IPS-18a (cell line): ENCODE data around the gene DENND1A.

Experiments used
- H3K27ac ChIP-seq: one replicate; pipeline ENCODE4 v1.5.1; 2013; ENCODE audit warnings: low read length
- H3K27me3 ChIP-seq: one replicate; pipeline ENCODE4 v1.6.1; 2013; ENCODE audit warnings: mild to moderate bottlenecking, low read length; ENCODE audit not compliant: control insufficient read depth, insufficient read depth
- H3K36me3 ChIP-seq: one replicate; pipeline ENCODE4 v1.6.1; 2013; ENCODE audit warnings: low read depth, low read length; ENCODE audit not compliant: control insufficient read depth
- H3K4me1 ChIP-seq: one replicate; pipeline ENCODE4 v1.6.1; 2013; ENCODE audit warnings: low read depth, low read length; ENCODE audit not compliant: control insufficient read depth
- H3K4me3 ChIP-seq: one replicate; pipeline ENCODE4 v1.5.1; 2013; ENCODE audit warnings: low read length
- H3K9ac ChIP-seq: one replicate; pipeline ENCODE4 v1.6.1; 2013; ENCODE audit warnings: mild to moderate bottlenecking, low read length, moderate library complexity
- H3K9me3 ChIP-seq: one replicate; pipeline ENCODE4 v1.6.1; 2013; ENCODE audit warnings: low read depth, low read length; ENCODE audit not compliant: control insufficient read depth

DENND1A gene

DNA sequence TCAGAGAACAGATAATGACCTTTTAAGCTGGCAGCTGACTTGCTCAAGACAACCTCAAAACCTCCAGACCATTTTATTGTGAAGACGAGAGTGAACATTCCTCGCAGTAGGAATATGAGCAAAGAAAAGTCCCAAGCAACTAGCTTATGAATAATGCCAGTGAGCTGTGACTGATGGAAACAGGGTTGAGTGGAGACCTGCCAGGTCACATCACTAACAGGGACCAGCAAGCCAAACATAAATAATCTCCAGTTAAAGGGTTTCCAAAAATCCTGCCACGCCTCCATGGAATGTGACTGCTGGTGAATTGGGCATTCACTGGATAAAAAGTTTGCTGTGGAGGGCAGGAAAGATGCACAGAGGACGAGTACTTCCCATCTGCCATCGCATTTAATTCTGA, 388.5 kb downstream of the DENND1A start:
- Histone ChIP-seq H3K4me1 (no peaks in the 10 kb centered on the region), H3K27me3 (no peaks in the 10 kb centered on the region), H3K9me3 (no peaks in the 10 kb centered on the region), H3K36me3 (no peaks in the 10 kb centered on the region), H3K27ac (no peak overlapping the region), H3K9ac (no peak overlapping the region), H3K4me3 (no peak overlapping the region)

DNA sequence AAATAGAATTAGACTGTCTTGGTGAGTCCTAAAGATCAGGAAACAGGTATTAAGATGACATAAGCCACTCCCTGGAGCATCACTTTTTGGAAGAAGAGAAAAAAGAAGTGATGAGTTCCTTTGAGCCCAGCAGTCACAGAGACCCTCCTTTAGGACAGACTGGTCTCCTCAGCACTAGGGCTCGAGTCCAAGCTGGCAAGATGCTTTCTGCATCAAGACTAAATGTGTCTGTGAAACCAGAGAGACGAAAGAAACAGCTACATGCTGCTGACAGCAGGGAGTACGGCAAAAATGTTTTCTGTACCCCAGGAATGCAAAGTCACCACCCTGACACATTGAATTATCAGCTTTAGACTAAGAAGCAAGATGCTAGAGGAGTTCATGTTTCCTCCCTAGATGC, 389.5 kb downstream of the DENND1A start:
- Histone ChIP-seq H3K4me1 (no peaks in the 10 kb centered on the region), H3K27me3 (no peaks in the 10 kb centered on the region), H3K27ac (no peak overlapping the region), H3K9me3 (no peaks in the 10 kb centered on the region), H3K36me3 (no peaks in the 10 kb centered on the region), H3K9ac (no peak overlapping the region), H3K4me3 (no peak overlapping the region)

DNA sequence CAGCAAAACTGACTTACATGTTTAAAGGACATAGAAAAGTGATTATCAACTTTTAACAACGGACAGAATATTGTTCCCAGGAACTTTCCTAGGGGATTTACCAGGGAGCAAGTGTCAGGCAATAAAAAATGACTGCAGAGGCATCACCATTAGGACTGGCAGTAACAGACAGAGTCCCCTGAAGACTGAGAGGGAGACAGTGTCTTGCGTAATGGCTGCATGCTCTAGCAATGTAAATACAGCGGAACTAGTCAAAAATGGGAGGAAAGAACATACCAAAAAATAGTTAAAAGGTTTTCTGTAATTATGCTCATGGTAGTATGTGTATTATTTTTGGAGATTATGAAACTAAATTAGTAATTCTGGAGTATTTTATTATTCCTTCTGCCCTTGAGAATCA, 392.1 kb downstream of the DENND1A start:
- Histone ChIP-seq H3K27ac (no peak overlapping the region), H3K4me1 (no peaks in the 10 kb centered on the region), H3K27me3 (no peaks in the 10 kb centered on the region), H3K9me3 (no peaks in the 10 kb centered on the region), H3K9ac (no peak overlapping the region), H3K36me3 (no peaks in the 10 kb centered on the region), H3K4me3 (no peak overlapping the region)

DNA sequence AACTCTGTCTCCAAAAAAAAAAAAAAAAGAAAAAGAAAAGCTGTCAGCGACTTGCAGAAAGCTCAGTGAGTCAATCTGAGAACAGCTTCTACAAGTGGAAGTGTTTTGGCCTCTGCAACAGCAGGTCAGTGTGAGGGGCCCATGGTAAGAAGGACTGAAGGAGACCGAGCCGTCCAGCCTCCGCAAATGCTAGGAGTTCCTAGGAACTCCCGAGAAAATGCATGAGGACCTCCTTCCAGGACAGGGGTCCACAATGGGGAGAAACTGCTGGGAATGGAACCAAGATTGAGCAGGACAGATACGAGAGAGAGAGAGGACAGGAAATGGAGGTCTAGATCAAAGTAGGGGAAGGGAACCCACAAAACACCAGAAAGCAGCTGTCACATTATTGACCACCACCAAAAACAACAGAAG, 393.5 kb downstream of the DENND1A start:
- Histone ChIP-seq H3K27ac (no peak overlapping the region), H3K4me3 (no peak overlapping the region), H3K9me3 (no peaks in the 10 kb centered on the region), H3K9ac (no peak overlapping the region), H3K27me3 (no peaks in the 10 kb centered on the region), H3K4me1 (no peaks in the 10 kb centered on the region), H3K36me3 (no peaks in the 10 kb centered on the region)

DNA sequence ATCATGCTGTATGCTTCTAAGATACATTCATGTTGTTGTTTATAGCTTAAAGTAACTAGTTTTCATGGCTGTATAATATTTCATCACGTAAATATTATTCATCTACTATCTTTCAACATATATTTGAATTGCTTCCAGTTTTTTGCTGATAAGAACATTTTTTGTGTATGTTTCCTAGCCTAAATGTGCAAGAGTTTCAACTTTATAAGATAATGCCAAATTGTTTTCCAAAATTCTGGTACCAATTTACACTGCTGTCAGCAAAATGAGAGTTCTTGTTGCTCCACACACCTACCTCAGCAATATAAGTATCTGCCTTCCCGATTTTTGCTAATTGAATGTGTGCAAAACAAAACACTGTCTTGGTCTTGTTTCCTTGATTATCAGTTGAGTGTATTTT, 395.6 kb downstream of the DENND1A start:
- H3K9me3 ChIP-seq: no peaks in the 10 kb centered on the region
- H3K27ac ChIP-seq: no peak overlapping the region
- H3K4me1 ChIP-seq: no peaks in the 10 kb centered on the region
- no peak overlapping the region for H3K4me3 ChIP-seq
- H3K27me3 ChIP-seq: no peaks in the 10 kb centered on the region
- H3K36me3 ChIP-seq: no peaks in the 10 kb centered on the region
- H3K9ac ChIP-seq: no peak overlapping the region

DNA sequence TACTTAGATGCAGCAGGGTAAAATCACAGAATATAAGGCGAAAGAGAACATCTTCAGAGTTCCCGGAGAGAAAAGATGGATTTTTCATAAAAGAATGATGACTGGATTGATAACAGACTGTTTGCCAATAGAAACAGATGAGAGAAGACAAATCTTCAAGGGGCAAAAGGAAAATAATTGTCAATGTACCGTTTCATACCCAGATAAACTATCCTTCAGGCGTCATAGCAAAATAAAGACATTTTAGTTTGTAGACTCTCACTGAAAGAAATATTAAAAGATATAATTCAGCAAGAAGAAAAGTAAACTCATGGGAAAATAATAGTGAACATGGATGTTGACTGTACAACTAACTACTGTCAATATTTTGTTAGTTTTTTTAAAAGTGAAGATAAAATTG, 399.7 kb downstream of the DENND1A start:
- Histone ChIP-seq H3K36me3 (no peaks in the 10 kb centered on the region), H3K27me3 (no peaks in the 10 kb centered on the region), H3K4me3 (no peak overlapping the region), H3K4me1 (no peaks in the 10 kb centered on the region), H3K27ac (no peak overlapping the region), H3K9me3 (no peaks in the 10 kb centered on the region), H3K9ac (no peak overlapping the region)

DNA sequence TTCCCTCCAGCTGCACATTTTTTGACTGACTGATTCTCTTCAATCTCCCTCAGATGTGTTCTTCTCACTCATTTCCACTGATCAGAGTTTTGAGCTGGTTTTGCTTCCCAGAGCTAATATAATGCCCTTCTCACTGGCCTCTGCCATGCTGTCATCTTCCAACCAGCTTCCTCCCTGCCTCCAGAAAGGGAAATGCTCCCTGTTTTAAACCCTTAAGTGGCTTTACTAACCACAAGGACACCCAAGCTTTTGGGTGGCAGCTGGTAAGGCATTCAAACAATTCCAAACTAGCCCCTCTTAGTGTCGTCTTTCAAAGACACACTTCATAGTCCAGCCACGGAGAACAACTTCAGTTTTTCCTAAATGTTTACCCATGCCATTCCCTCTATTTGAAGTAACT, 401.4 kb downstream of the DENND1A start:
- no peak overlapping the region for H3K9ac ChIP-seq
- no peaks in the 10 kb centered on the region for H3K4me1 ChIP-seq
- H3K36me3 ChIP-seq: no peaks in the 10 kb centered on the region
- H3K9me3 ChIP-seq: no peaks in the 10 kb centered on the region
- no peak overlapping the region for H3K27ac ChIP-seq
- H3K27me3 ChIP-seq: no peaks in the 10 kb centered on the region
- H3K4me3 ChIP-seq: no peak overlapping the region

DNA sequence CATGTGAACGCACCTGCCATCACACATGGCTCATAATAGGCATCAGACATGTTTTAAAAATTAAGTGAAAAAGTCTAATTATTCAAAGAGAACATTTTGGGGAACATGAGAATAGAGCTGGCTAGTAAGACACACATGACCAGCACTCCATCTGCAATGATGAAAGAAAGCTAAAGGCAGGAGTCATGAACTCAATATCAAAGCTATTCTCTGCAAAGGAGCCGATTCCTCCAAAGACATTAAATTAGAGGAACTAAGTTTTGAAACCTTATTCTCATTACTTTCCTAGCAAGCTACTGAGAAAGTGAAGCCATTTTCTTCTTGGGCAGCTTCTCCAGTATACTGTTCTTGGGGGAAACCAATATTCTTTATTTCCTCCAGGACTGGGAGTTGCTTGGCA, 401.9 kb downstream of the DENND1A start:
- no peaks in the 10 kb centered on the region for H3K27me3 ChIP-seq
- H3K36me3 ChIP-seq: no peaks in the 10 kb centered on the region
- H3K27ac ChIP-seq: no peak overlapping the region
- no peak overlapping the region for H3K9ac ChIP-seq
- no peaks in the 10 kb centered on the region for H3K4me1 ChIP-seq
- no peak overlapping the region for H3K4me3 ChIP-seq
- H3K9me3 ChIP-seq: no peaks in the 10 kb centered on the region

DNA sequence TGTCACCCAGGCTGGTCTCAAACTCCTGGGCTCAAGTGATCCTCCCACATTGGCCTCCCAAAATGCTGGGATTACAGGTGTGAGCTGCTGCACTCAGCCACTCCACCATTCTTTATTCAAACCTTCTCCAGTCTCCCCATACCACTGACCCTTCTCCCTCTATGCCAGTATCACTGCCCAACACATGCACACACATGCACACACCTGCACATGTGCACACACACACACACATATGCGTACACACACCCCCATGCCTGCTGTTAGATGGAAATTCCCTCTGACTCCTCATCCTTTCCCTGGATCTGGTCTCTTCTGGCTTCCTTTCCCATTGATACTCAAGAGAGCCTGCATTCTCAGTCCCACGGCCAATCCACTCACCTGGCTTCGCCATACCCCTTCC, 404.0 kb downstream of the DENND1A start:
- Histone ChIP-seq H3K9ac (no peak overlapping the region), H3K9me3 (no peaks in the 10 kb centered on the region)

DNA sequence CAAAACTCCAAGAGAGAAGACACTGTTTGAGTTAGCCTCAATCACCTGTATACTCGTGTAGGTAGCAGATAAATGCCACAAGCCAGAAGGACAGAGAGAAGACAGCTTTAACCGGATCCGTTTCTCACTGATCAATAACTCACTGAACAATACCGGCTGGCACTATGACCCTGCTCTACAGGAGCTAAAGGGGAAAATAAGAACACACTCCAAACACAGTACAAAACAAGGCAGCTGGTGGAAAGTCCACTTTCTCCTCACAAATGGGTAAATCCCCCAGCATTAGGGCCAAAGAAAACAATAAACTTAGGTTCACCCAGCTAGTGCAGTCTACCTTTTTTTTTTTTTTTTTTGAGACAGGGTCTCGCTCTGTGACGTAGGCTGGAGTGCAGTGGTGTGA, 404.5 kb downstream of the DENND1A start:
- Histone ChIP-seq H3K36me3 (no peaks in the 10 kb centered on the region), H3K4me3 (no peak overlapping the region), H3K27ac (no peak overlapping the region), H3K9ac (no peak overlapping the region), H3K9me3 (no peaks in the 10 kb centered on the region), H3K4me1 (no peaks in the 10 kb centered on the region), H3K27me3 (no peaks in the 10 kb centered on the region)

More for the DNA sequence above, 404.0 kb downstream of the DENND1A start:
- H3K36me3 ChIP-seq: no peaks in the 10 kb centered on the region
- no peaks in the 10 kb centered on the region for H3K27me3 ChIP-seq
- H3K27ac ChIP-seq: no peak overlapping the region
- H3K4me1 ChIP-seq: no peaks in the 10 kb centered on the region
- no peak overlapping the region for H3K4me3 ChIP-seq

DNA sequence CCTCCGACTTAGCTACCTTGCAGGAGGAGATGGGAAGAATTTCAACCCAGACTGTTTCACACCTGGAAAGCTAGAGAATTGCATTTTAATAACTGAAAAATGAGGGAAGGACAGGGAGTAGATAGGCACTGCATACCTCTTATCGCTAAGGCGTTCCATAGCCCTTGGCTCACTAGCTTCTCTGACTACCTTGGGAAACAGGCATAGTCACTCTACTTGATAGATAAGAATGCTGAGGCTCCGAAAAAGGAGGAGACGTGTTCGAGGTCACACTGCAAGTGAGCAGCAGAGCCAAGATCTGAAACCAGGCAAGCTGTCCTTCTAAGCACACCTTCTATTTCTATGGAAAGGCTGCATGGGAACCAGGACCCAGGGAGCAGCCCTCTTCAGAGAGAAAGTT, 405.1 kb downstream of the DENND1A start:
- Histone ChIP-seq H3K36me3 (no peaks in the 10 kb centered on the region), H3K27me3 (no peaks in the 10 kb centered on the region), H3K9me3 (no peaks in the 10 kb centered on the region), H3K4me1 (no peaks in the 10 kb centered on the region), H3K9ac (no peak overlapping the region), H3K4me3 (no peak overlapping the region), H3K27ac (no peak overlapping the region)

DNA sequence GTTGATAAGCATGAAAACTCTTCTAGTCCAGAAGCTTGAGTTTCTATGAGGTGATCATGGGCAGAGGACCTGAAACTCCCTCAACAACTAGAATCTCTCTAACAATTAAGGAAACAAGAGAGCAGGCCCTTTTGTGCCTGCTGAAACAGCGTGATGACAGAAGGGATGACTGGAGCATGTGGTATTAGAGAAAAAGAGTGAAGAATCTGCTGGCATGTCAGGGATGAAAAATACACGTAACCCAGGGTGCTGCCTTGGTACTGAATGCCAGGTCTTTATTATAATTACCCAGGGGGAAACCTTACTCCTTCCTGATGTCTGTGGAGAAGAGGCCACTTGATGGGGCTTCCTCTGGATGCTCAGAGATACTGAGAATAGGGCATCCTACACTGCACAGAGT, 406.1 kb downstream of the DENND1A start:
- Histone ChIP-seq H3K4me1 (no peaks in the 10 kb centered on the region), H3K4me3 (no peak overlapping the region), H3K36me3 (no peaks in the 10 kb centered on the region), H3K9me3 (no peaks in the 10 kb centered on the region), H3K27me3 (no peaks in the 10 kb centered on the region), H3K27ac (no peak overlapping the region), H3K9ac (no peak overlapping the region)
